T-helper 2 cell treated with Interferon-gamma antibody and Interleukin-4, amounts not matched to agents 5 μg/mL and 100 μg/mL, for 36 hours (primary cell): Measurements from ENCODE around the gene PHLPP1.

ENCODE experiments used
- DNase-seq: peaks from one replicate; pipeline ENCODE4 v3.0.0; 2021; ENCODE audit warnings: low spot score
- H3K27ac Mint-ChIP-seq: one replicate; pipeline ENCODE4 v1.8.0; 2021; ENCODE audit warnings: mild to moderate bottlenecking, mixed read lengths
- H3K27me3 Mint-ChIP-seq: one replicate; pipeline ENCODE4 v1.8.0; 2021; ENCODE audit warnings: low read depth, mixed read lengths
- H3K36me3 Mint-ChIP-seq: one replicate; pipeline ENCODE4 v1.8.0; 2021; ENCODE audit warnings: low read depth, mixed read lengths
- H3K4me1 Mint-ChIP-seq: one replicate; pipeline ENCODE4 v1.8.0; 2021; ENCODE audit warnings: low read depth, mixed read lengths
- H3K4me3 Mint-ChIP-seq: one replicate; pipeline ENCODE4 v1.8.0; 2022; ENCODE audit warnings: mild to moderate bottlenecking, moderate library complexity, mixed read lengths
- H3K9me3 Mint-ChIP-seq: one replicate; pipeline ENCODE4 v1.8.0; 2021; ENCODE audit warnings: mixed read lengths

Gene PHLPP1

DNA sequence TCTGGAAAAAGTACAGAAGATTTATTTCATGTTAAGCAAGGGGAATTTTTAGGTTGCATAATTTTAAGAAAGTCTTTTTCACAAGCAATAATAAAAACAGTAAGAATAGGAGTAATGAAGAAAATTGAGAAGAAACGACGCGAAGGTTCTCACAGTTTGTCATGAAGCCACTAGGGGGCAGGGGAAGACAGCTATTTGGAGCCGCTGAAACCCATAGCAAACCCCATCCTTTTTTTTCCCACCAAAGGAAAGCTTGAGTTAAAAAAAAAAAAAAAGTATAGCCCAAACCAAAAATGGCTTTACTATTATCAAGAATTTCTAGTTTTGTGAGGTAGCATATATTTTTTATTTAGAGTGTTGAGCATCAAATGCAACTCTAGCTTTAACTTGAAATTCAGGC, 300.9 kb downstream of the PHLPP1 start:
- Mint-ChIP-seq H3K27me3 (peaks cover 45% of the 10 kb centered on the region), H3K9me3 (peaks cover 9% of the 10 kb centered on the region), H3K36me3 (peaks cover 5% of the 10 kb centered on the region), H3K27ac (no peak overlapping the region), H3K4me1 (no peaks in the 10 kb centered on the region), H3K4me3 (no peak overlapping the region)
- DNase-seq = peak; percentile 23

DNA sequence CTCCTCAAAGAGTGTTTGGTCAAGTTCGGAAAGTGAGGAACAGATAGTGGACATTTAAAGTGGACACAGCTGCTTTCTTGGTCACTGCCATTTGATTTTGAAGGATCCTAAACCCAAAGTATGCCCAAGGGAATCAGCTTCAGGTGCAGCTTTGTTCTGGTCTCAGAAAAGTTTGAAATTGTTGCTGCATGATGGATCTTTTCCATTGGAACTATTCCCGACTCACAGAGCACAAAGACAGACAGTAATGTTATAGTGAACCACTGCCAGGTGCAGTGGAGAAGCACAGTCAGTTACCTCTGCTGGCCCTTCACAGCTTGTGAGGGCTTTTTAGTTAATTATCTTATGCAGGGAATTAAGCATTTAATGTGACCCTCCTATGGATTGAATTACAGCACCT, 301.7 kb downstream of the PHLPP1 start:
- peaks cover 5% of the 10 kb centered on the region for H3K36me3 Mint-ChIP-seq
- no peak overlapping the region for H3K4me3 Mint-ChIP-seq
- H3K27ac Mint-ChIP-seq = no peak overlapping the region
- no peak for DNase-seq
- no peaks in the 10 kb centered on the region for H3K4me1 Mint-ChIP-seq
- H3K9me3 Mint-ChIP-seq = peaks cover 9% of the 10 kb centered on the region
- peaks cover 43% of the 10 kb centered on the region for H3K27me3 Mint-ChIP-seq

DNA sequence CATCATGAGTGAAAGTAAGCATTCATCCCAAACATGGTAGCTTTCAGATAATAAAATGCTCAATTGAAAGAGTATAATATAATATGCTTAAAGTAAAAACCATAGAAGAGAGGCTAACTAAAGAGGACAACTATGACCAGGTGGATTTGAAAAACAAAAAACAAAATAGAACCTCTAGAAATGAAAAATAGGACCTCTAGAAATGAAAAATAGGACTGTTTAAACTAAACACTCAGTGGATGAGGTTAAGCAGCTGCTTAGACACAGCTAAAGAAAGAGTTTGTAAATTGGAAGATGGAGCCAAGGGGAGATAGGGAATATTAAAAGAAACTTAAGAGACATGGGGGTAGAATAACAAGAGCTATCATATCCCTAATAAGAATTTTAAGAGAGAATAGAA, 302.6 kb downstream of the PHLPP1 start:
- Mint-ChIP-seq H3K4me3 (no peak overlapping the region), H3K4me1 (no peaks in the 10 kb centered on the region)

DNA sequence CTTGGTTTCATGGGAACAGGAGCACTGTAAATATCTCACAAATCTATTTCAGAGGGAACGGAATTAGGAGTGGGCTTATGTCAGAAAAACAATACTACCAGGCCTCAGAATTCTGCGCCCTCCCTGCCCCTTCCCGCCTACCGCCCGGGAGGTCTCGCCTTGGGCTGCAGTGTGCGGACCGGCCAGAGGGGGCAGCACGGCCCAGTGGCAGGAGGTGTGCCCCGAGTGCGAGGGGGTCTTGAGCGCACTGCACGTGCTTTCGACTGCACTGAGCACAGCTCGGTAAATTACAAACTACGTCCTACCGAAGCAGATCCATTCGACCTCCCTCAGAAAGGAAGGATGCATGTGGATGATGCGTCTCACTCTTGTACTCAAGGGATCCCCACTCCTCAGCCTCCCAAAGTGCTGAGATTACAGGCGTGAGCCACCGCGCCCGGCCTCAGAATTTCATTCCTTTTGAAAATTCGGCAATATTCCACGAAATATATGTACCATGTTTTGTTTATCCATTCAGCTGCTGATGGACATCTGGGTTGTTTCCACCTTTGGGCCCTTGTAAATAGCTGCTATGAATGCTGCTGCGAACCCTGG, 307.2 kb downstream of the PHLPP1 start:
- DNase-seq = no peak
- Mint-ChIP-seq H3K4me1 (no peaks in the 10 kb centered on the region), H3K36me3 (peaks cover 5% of the 10 kb centered on the region), H3K4me3 (no peak overlapping the region), H3K27ac (no peak overlapping the region), H3K27me3 (peaks cover 18% of the 10 kb centered on the region), H3K9me3 (peaks cover 9% of the 10 kb centered on the region)

More for the DNA sequence above, 302.6 kb downstream of the PHLPP1 start:
- Mint-ChIP-seq H3K9me3 (peaks cover 9% of the 10 kb centered on the region), H3K36me3 (peaks cover 5% of the 10 kb centered on the region), H3K27ac (no peak overlapping the region), H3K27me3 (peaks cover 41% of the 10 kb centered on the region)
- no peak for DNase-seq

DNA sequence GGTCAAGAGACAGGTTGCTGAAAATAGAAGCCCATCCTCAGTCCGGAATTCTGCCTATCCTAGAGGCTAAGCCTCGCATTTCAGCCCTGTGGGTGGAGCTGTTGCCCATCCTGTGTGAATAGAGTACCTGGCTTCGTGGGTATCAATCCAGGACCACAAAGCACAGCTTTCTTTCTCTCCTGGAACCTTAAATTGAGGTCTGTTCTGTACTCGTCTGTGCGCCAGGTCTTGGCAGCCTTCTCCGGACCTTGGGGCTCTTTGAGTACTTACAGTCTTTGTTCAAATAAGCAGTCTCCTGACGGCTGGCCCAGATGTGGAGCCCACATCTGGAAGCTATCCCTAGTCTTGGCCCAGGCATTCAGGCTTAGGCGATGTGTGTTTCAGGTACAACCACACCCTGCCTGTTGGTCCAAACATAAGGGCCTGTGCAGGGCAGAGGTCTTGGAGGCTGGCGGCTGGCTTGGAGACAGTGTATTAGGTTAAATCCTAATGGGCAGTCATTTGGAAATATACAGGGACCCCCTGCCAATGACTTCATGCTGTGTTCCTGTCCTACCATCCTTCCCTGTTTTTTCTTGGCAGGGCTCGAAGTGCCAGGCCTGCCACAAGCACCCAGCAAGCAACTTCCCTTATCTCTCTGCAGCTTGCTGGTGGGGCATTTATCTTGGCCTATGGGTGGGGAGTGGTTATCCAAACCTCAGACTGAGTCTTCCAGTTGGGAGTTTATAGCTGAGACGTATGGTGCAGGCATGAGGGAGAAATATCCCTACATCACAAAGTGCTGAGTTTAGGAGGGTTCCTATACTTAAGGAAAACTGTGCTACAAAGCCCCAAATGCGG, 310.1 kb downstream of the PHLPP1 start:
- no peak for DNase-seq
- H3K4me3 Mint-ChIP-seq = no peak overlapping the region
- no peak overlapping the region for H3K27ac Mint-ChIP-seq
- H3K4me1 Mint-ChIP-seq = no peaks in the 10 kb centered on the region
- peaks cover 18% of the 10 kb centered on the region for H3K27me3 Mint-ChIP-seq
- peaks cover 2% of the 10 kb centered on the region for H3K9me3 Mint-ChIP-seq
- no peaks in the 10 kb centered on the region for H3K36me3 Mint-ChIP-seq

DNA sequence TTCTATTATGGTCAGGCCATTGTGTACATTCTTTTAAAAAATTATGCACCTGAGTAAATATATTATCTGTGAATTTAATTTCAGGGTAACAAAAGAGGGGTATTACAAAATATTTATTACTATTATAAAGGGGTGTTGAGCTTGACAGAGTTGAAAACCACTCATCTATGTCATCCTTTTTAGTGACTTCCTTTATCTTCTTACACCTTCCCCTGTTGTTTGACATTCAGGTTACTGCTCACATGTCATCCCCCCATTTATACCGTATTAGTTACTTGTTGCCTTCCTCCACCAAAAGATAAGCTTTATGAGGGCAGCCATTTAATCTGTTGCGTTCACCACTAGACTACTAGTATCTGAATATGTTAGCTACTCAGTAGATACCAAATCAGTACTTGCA, 313.0 kb downstream of the PHLPP1 start:
- no peak overlapping the region for H3K4me3 Mint-ChIP-seq
- H3K9me3 Mint-ChIP-seq = peaks cover 7% of the 10 kb centered on the region
- no peak overlapping the region for H3K27ac Mint-ChIP-seq
- no peak for DNase-seq
- H3K4me1 Mint-ChIP-seq = no peaks in the 10 kb centered on the region
- peaks cover 22% of the 10 kb centered on the region for H3K27me3 Mint-ChIP-seq
- no peaks in the 10 kb centered on the region for H3K36me3 Mint-ChIP-seq
